HFF-Myc (cell line): Measurements from ENCODE around the gene PSMD4.

Source experiments
- DNase-seq: peaks from one replicate; pipeline ENCODE4 v3.0.0-alpha.2; 2011; ENCODE audit warnings: low read depth; ENCODE audit errors: extremely low read depth
- H3K4me3 ChIP-seq: replicated peaks from 2 replicates; pipeline ENCODE4 v1.5.1; 2011; ENCODE audit warnings: low read depth, mild to moderate bottlenecking, control low read depth, low read length
- TF ChIP-seq, protein P1 (sequence below): IDR thresholded peaks from 2 replicates; pipeline ENCODE4 v1.5.1; 2012; ENCODE audit warnings: mild to moderate bottlenecking, low read depth, low read length, control low read depth; ENCODE audit errors: missing control alignments

PSMD4 gene

DNA sequence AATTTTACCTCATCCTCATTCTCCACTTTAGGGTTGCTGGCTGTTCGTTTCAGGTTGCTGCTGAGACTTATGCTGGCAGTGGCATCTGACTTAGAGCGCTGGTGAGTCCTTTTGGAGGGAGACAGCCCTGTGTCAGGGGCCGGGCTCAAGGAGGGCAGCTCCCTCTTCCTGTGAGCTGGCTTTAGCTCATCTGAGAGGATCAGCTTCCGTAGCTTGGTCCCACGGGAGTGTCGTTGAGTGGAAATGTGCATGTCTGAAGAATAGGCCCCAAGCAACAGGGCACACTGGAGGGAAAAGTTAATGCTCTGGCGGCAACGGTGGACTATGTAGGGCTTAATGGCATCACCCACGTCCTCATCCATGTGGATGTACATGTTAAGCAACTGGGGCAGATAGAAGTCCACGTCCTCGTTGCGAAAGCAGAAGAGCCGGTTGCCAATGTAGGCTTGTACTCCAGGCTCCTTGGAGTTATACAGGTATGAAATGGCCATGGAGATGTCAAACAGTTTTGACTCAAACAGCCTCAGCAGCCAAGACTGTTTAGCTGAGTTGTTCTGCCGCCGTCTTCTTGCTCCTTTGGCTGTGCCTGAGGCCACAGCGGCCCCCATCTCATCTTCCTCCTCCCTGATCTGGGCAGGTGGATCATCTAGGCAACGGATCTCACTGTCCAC is 61.2 kb downstream of the PSMD4 start:
- DNase-seq = no peak
- TF ChIP-seq, protein P1, sequence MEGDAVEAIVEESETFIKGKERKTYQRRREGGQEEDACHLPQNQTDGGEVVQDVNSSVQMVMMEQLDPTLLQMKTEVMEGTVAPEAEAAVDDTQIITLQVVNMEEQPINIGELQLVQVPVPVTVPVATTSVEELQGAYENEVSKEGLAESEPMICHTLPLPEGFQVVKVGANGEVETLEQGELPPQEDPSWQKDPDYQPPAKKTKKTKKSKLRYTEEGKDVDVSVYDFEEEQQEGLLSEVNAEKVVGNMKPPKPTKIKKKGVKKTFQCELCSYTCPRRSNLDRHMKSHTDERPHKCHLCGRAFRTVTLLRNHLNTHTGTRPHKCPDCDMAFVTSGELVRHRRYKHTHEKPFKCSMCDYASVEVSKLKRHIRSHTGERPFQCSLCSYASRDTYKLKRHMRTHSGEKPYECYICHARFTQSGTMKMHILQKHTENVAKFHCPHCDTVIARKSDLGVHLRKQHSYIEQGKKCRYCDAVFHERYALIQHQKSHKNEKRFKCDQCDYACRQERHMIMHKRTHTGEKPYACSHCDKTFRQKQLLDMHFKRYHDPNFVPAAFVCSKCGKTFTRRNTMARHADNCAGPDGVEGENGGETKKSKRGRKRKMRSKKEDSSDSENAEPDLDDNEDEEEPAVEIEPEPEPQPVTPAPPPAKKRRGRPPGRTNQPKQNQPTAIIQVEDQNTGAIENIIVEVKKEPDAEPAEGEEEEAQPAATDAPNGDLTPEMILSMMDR = no peak

More for the DNA sequence above, 61.2 kb downstream of the PSMD4 start:
- no peak overlapping the region for H3K4me3 ChIP-seq
